Embryonic facial prominence (tissue), 1 donor: ENCODE data around the gene REPS2.

Experiments
- DNase-seq: peaks from one replicate; pipeline ENCODE4 v3.0.0-alpha.2; 2016; ENCODE audit errors: extremely low spot score

The REPS2 gene

GRCh38 chrX:17081968-17082367, 135.5 kb downstream of the REPS2 start:
- no peak for DNase-seq

- no peak for DNase-seq
These were observed 136.4 kb downstream of the REPS2 start for GRCh38 chrX:17082831-17083230.

GRCh38 chrX:17086317-17086716, 139.9 kb downstream of the REPS2 start:
- no peak for DNase-seq

GRCh38 chrX:17095161-17095560, 148.7 kb downstream of the REPS2 start:
- DNase-seq: no peak

- no peak for DNase-seq
These were observed 152.2 kb downstream of the REPS2 start for GRCh38 chrX:17098516-17099247.

GRCh38 chrX:17104433-17104832, 158.0 kb downstream of the REPS2 start:
- no peak for DNase-seq

- no peak for DNase-seq
These were observed 174.4 kb downstream of the REPS2 start for GRCh38 chrX:17120816-17121215.

- DNase-seq: no peak
These were observed 207.5 kb downstream of the REPS2 start for GRCh38 chrX:17154001-17154400.

GRCh38 chrX:17160975-17161374, 214.5 kb downstream of the REPS2 start:
- no peak for DNase-seq

- no peak for DNase-seq
These were observed 215.5 kb downstream of the REPS2 start for GRCh38 chrX:17161991-17162390.

GRCh38 chrX:17164079-17164478, 217.6 kb downstream of the REPS2 start:
- DNase-seq: no peak

- DNase-seq: no peak
These were observed 218.5 kb downstream of the REPS2 start for GRCh38 chrX:17164941-17165340.

GRCh38 chrX:17167915-17168314, 221.5 kb downstream of the REPS2 start:
- no peak for DNase-seq

- DNase-seq: no peak
These were observed 224.5 kb downstream of the REPS2 start for GRCh38 chrX:17170973-17171372.

GRCh38 chrX:17174671-17175070, 228.2 kb downstream of the REPS2 start:
- DNase-seq: no peak

GRCh38 chrX:17182317-17182716, 235.9 kb downstream of the REPS2 start:
- DNase-seq: no peak

GRCh38 chrX:17183566-17183965, 237.1 kb downstream of the REPS2 start:
- DNase-seq: no peak

GRCh38 chrX:17185431-17185830, 239.0 kb downstream of the REPS2 start:
- DNase-seq: no peak

- DNase-seq: no peak
These were observed 240.8 kb downstream of the REPS2 start for GRCh38 chrX:17187136-17187756.

GRCh38 chrX:17192106-17192505, 245.6 kb downstream of the REPS2 start:
- DNase-seq: no peak
